ENCODE data around the gene IL1RL2.

Gene IL1RL2

GRCh38 chr2:102186791-102187495 lies at the start of gene IL1RL2:
TSS of gene IL1RL2 (plus strand) at chr2:102187023. CDS start at chr2:102187868, 845 bp downstream.
- no peak for DNase-seq (ENCODE audit: low spot score)

GRCh38 chr2:102137138-102137537 lies 49.7 kb upstream of the IL1RL2 start:
- no peak for DNase-seq (ENCODE audit: low spot score)

GRCh38 chr2:102138331-102138730 lies 48.5 kb upstream of the IL1RL2 start:
- DNase-seq (ENCODE audit: low spot score), result no peak

GRCh38 chr2:102139851-102140250 lies 47.0 kb upstream of the IL1RL2 start:
- no peak for DNase-seq (ENCODE audit: low spot score)

GRCh38 chr2:102140377-102140776 lies 46.4 kb upstream of the IL1RL2 start:
- no peak for DNase-seq (ENCODE audit: low spot score)

GRCh38 chr2:102141011-102141943 lies 45.5 kb upstream of the IL1RL2 start:
- DNase-seq (ENCODE audit: low spot score), result no peak

GRCh38 chr2:102141970-102142828 lies 44.6 kb upstream of the IL1RL2 start, which contains the start of gene IL1R1:
TSS of gene IL1R1 (plus strand) at chr2:102142746. CDS start at chr2:102157725, 14,979 bp downstream.
- DNase-seq (ENCODE audit: low spot score), result peak; percentile 58

GRCh38 chr2:102142829-102143449 lies 43.9 kb upstream of the IL1RL2 start:
- no peak for DNase-seq (ENCODE audit: low spot score)

- no peak for DNase-seq (ENCODE audit: low spot score)
These were observed 43.3 kb upstream of the IL1RL2 start for GRCh38 chr2:102143450-102143985.

GRCh38 chr2:102144128-102144527 lies 42.7 kb upstream of the IL1RL2 start:
- no peak for DNase-seq (ENCODE audit: low spot score)

GRCh38 chr2:102145107-102145506 lies 41.7 kb upstream of the IL1RL2 start:
- DNase-seq (ENCODE audit: low spot score), result no peak

GRCh38 chr2:102145934-102146333 lies 40.9 kb upstream of the IL1RL2 start:
- no peak for DNase-seq (ENCODE audit: low spot score)

GRCh38 chr2:102147935-102148334 lies 38.9 kb upstream of the IL1RL2 start:
- DNase-seq (ENCODE audit: low spot score), result no peak

- DNase-seq (ENCODE audit: low spot score), result no peak
These were observed 37.6 kb upstream of the IL1RL2 start for GRCh38 chr2:102149243-102149642.

GRCh38 chr2:102149644-102150455 lies 37.0 kb upstream of the IL1RL2 start:
- DNase-seq (ENCODE audit: low spot score), result no peak

GRCh38 chr2:102154364-102154763 lies 32.5 kb upstream of the IL1RL2 start:
- DNase-seq (ENCODE audit: low spot score), result no peak

GRCh38 chr2:102154946-102155702 lies 31.7 kb upstream of the IL1RL2 start:
- no peak for DNase-seq (ENCODE audit: low spot score)

- DNase-seq (ENCODE audit: low spot score), result no peak
These were observed 30.9 kb upstream of the IL1RL2 start for GRCh38 chr2:102155703-102156515.
